Left cardiac atrium (tissue), 4 donors: ENCODE measurements around the gene RNF213. TPM values are rescaled to one million over a fixed set of nuclear protein-coding genes. Genes with fewer than 3 reads are reported as not detected.
"Not testable (repeated sequence)": the region's sequence is repeated elsewhere in the genome, so short reads cannot be mapped to it uniquely, and the experiment has no call there.

ENCODE experiments used
- ATAC-seq, 2 donors: fragments of 200-7000 bp; cut with Tn5 transposase; one replicate each; pipeline ENCODE4 v1.9.1; 2020; ENCODE audit warnings: mild to moderate bottlenecking in 2 of 2, moderate library complexity in 2 of 2
- DNase-seq: peaks from one replicate; pipeline ENCODE4 v3.0.0-alpha.2; 2020
- intact Hi-C, 2 donors: fragments of 100-400 bp; cut with DNase I; formaldehyde crosslinking; loops; one replicate each; pipeline versions ENCODE4 v1.14.1 to v1.15.1; 2022 to 2023
- total RNA-seq, 2 donors: library from RNA; stranded (reverse); fragmentation: NEBNext Ultra II Directional; extraction: Animal tissue kit (Norgen Biotek cat#: 25700); gene quantifications; one replicate each; pipeline ENCODE4 v1.2.1, GENCODE V29; 2021
- donor health status: DM: no; HTN: yes; CAD: no.
- donor health status: DM: no; HTN: yes; CAD: no; lungs with severe emphysema.
- donor health status: DM: yes; HTN: yes; CAD: no.
- donor health status: Dilated cardiomyopathy.

RNF213 gene
- total RNA-seq, 2 donors from 2014 or later: 43.4 to 48.4 TPM

DNA sequence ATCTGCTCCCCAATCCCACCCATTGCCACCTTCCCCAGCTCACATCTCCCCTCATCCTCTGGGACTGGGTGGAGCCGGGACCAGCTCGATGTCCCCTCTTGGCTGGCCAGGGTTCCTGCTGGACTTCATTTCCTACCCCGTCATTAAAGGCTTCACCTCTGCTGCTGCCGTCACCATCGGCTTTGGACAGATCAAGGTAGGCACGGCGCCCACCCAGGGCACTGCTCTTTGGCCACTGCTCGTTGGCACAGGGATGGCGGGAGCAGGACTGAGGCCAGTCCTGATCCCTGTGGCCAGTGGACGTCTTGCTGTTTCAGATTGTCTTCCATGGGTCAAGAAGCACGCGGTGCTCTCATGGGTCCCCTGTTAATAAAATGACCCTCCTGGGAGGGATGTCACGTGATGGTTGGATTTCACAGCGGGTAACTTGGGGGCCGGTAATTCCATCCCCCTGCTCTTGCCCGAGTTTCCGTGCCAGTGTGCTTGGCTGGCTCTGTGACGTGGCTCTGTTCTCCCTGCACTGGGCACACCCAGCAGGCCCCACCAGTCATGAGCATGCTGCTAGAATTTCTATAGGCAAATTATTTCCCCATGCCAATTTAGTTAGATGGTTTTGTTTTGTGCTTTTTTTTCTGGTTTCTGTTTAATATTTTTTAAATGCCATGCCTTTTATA is 37.4 kb upstream of the RNF213 start:
- DNase-seq (no peak), ATAC-seq (no peak)
- intact Hi-C loops: no loop called here

DNA sequence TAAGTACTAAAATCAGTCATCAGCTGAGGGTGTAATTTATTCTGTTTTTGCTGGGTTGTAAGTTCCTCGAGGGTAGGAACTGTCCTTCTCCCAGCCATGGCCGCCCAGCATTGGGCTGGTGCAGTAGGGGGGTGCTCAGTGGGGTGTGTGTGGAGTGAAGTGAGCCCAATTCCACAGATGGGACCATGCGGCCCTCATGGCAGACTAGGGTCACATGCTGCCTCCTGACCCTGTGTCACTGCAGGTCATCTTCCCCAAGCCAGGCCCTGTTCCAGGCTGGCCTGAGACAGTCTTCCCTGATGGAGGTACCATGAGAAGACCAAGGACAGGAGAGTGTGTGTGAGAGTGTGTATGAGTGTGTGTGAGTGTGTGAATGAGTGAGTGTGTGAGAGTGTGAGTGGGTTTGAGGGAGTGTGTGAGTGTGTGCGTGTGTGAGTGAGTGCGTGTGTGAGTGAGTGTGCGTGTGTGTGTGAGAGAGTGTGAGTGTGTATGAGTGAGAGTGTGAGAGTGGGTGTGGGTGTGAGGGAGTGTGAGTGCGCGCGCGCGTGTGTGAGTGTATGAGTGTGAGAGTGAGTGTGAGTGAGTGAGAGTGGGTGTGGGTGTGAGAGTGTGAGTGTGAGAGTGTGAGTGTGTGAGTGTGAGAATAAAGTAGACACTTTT is 36.7 kb upstream of the RNF213 start:
- ATAC-seq (no peak), DNase-seq (no peak)
- intact Hi-C loops: no loop called here

DNA sequence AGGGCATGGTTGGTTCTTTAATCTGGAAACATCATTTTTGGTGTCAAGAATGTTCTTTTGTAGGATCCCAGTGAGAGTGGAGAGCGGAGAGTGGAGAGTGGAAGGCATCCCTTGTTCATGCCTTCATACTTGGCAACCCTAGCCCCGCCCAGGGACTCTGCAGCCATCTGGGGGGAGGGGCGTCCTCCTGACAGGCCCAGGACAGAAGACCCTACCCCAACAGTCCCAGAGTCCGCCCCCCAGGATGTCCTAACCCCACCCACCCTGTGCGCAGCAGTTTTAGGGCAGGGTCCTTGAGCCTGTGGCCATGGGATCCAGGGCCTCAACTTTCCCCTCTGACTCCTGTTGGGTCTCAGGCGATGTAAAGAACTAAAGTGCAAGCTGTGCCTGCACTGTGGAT is 36.0 kb upstream of the RNF213 start:
- DNase-seq (no peak), ATAC-seq (no peak)
- intact Hi-C loops: no loop called here

DNA sequence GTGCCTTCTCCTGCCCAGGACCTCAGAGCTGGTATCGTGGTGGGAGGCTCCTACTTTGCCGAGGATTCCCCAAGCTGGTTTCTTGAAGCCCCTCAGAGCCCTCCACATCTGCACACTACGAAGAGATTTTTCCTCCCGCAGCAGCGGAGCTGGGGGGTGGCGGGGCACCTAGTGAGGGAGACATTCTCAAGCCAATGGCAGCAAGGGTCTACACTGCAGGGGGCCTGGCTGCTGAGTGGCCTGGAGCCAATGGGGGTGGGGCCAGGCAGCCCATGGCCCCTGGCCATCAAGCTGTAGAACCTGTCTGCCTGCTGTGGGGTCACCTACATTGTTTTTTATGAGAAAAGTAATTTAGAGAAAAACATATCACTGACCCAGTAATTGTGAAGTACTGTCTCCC is 35.4 kb upstream of the RNF213 start:
- intact Hi-C loops: no loop called here
- ATAC-seq: no peak
- DNase-seq: no peak

DNA sequence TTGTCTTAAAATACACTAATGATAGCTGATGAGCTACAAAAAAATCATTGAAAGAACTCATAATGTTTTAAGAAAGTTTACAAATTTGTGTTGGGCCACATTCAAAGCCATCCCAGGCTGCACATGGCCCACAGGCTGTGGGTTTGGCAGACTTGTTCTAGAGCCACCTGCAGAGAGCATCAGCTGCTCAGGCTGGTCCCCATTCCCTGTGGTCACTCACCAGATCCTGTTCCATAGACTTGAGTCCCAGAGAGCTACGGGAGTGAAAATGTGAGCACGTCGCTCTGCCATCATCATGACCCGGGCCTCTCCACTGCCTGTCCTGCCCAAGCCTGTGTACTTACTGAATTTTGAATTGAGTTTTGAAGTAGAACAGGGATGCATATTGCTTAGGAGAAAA is 33.5 kb upstream of the RNF213 start:
- ATAC-seq (no peak), DNase-seq (no peak)
- intact Hi-C loops: no loop called here

DNA sequence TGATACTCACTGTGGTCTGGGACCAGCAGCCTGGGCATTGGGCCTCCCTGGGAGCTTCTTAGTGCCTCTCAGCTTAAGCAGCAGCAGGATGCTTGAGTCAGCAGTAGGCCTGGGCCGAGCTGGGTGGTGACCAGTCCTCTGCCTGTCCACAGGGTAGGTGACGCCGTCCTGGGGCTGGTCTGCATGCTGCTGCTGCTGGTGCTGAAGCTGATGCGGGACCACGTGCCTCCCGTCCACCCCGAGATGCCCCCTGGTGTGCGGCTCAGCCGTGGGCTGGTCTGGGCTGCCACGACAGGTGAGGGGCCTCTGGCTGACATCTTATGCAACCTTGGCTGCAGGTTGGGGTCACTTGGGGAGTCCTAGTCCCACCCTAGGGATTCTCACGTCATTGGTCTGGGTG is 33.0 kb upstream of the RNF213 start:
- no peak for ATAC-seq
- no peak for DNase-seq
- intact Hi-C loops: no loop called here

DNA sequence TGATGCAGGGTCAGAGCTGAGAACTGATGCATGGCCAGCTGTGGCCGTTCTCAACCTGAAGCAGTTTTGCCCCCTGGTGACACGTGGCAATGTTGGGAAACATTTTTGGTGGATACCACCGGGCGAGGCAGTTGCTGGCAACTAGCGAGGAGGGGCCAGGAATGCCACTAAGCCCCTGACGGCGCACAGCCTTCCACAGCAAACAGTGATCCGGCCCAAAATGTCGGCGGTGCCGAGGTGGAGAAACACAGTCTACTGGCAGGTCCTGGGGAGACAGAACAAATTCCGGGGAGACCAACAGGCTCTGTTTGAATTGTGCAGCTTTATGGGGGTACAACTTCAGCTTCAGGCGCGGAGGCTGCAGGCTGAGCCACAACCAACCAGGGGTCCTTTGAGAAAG is 32.2 kb upstream of the RNF213 start:
- no peak for DNase-seq
- no peak for ATAC-seq
- intact Hi-C loops: no loop called here

DNA sequence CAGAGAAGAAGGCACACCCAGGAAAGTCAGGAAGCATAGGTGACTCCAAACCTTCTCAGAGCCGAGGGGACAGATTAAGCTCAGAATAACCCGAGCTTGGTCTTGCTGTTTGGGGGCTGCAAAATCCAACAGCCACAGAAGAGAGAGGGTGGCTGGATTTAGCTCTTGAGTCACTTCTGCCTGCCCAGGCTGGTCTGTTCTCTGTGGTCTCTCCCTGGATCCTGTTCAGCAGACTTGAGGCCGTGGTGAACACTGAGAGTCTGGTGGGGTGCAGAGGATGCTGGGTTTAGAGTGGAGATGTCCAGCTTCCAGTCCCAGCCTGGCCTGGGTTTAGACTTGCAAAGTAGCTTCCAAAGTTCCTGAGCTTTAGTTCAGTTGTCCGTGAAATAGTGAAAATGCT is 31.6 kb upstream of the RNF213 start:
- ATAC-seq (no peak), DNase-seq (no peak)
- intact Hi-C loops: no loop called here

DNA sequence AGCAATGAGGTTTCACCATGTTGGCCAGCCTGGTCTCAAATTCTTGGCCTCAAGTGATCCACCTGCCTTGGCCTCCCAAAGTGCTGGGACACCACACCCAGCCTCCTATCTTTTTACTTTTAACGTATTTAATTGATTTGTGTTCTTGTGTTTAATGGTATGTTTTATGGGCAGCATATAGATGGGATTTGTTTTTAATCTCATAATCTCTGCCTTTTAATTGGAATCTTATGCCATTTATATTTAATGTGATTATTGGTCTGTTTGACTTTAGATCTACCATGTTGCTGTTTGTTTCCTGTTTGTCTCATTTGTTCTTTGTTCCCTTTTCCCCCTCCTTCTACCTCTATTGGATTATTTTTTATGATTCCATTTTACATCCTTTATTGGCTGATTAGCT is 28.2 kb upstream of the RNF213 start:
- intact Hi-C loops: no loop called here
- DNase-seq (no peak), ATAC-seq (no peak)

DNA sequence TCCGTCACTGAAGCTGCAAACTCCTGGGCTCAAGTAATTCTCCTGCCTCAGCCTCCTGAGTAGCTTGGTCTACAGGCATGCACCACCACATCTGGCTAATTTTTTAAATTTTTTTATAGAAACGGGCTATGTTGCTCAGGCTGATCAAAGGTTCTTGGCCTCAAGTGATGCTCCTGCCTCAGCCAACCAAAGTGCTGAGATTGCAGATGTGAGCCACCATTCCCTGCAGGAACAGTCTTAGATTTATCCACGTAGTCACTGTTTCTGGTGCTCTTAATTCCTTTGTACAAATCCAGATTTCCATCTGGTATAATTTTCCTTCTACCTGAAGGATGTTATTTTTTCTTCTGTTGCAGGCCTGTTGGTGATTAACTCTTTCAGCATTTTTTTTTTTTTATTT is 27.4 kb upstream of the RNF213 start:
- ATAC-seq: no peak
- DNase-seq: no peak
- intact Hi-C loops: no loop called here

DNA sequence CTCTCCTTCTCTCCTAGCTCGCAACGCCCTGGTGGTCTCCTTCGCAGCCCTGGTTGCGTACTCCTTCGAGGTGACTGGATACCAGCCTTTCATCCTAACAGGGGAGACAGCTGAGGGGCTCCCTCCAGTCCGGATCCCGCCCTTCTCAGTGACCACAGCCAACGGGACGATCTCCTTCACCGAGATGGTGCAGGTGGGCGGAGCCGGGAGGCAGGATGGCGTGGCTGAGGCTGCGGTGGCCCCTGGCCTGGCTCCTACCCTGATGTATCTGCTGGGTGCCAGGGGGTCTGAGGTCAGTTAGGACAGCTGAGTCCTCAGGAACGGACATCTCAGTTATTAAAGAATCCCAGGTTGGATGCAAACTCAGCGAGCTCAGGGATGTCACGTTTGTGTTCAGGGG is 23.7 kb upstream of the RNF213 start:
- no peak for DNase-seq
- intact Hi-C loops: no loop called here
- no peak for ATAC-seq

DNA sequence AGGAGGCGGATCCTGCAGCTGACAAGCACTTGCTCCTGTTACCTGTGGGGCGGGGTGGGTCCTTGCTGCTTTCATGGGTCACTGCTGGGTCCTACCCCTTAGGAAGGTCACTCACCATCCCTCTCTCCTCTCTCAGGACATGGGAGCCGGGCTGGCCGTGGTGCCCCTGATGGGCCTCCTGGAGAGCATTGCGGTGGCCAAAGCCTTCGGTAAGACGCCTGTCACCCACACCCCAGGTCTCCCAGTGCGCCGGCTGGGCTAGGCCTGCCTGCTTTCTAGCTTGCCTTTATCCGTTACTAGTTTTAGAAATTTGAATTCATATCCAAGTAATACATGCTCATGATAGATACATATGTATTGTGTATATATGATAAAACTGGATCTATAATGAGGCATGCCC is 23.3 kb upstream of the RNF213 start:
- ATAC-seq (no peak), DNase-seq (no peak)
- intact Hi-C loops: no loop called here

DNA sequence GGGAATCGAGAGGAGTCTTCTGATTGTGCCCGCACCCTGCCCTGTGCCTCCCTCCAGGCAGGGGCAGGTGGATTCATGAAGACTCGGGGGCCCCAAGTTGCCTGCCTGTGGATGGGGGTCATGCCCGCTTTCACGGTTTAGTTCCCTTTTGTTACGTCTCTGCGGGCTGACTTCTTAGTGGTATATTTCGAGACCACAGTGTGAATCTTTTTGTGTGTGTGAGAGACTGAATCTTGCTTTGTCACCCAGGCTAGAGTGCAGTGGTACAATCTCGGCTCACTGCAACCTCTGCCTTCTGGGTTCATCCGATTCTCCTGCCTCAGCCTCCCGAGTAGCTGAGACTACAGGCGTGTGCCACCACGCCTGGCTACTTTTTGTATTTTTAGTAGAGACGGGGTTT is 18.1 kb upstream of the RNF213 start:
- no peak for ATAC-seq
- intact Hi-C loops: no loop called here
- no peak for DNase-seq

DNA sequence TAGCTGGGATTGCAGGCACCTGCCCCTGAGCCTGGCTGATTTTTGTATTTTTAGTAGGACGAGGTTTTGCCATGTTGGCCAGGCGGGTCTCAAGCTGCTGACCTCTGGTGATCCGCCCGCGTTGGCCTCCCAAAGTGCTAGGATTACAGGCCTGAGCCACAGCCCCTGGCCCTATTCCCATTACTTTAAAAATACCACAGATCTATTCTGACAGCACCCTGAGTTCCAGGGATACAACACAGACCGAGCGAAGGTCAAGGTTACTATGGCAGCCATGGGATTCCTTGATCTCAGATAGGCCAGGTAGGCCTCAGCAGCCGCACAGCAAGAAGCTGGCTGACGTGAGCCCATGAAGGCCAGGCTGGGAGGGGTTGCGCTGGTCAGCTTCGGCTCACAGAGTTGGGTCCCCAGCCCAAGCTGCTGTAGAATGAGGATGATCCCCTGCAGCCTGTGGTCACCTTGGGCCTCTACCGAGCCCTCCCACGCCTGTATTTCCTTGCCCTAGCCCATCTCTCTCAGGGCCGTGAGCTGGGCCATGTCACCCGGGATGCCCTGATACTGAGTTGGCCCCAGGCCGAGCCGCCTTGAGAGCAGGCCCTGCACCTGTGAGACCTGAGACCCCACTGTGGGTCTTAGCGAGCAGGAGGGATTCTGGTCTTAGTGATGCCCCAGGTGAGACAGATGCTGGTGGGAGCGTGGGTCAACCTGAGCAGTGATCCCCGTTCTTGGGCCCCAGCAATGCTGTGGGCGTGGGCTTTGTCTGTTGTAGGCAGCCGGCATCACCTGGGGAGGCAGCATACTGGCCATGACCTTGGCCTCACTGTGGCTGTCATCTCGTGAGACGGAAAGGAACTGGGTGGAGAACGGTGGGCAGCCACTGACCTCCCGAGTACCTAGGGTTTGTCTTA is 16.9 kb upstream of the RNF213 start:
- intact Hi-C loops: no loop called here
- ATAC-seq: no peak
- DNase-seq: no peak

DNA sequence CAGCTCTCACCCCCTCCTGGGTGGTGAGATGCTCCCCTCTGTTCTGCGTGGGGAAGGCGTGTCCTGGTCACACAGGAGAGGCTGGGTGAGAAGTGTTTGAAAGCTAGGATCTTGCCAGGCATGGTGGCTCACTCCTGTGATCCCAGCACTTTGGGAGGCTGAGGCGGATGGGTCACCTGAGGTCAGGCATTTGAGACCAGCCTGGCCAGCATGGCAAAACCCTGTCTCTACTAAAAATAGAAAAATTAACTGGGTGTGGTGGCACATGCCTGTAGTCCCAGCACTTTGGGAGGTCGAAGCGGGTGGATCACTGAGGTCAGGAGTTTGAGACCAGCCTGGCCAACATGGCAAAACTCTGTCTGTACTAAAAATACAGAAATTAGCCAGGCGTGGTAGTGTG is 16.2 kb upstream of the RNF213 start:
- ATAC-seq, intact Hi-C loops, DNase-seq: not testable (repeated sequence)

DNA sequence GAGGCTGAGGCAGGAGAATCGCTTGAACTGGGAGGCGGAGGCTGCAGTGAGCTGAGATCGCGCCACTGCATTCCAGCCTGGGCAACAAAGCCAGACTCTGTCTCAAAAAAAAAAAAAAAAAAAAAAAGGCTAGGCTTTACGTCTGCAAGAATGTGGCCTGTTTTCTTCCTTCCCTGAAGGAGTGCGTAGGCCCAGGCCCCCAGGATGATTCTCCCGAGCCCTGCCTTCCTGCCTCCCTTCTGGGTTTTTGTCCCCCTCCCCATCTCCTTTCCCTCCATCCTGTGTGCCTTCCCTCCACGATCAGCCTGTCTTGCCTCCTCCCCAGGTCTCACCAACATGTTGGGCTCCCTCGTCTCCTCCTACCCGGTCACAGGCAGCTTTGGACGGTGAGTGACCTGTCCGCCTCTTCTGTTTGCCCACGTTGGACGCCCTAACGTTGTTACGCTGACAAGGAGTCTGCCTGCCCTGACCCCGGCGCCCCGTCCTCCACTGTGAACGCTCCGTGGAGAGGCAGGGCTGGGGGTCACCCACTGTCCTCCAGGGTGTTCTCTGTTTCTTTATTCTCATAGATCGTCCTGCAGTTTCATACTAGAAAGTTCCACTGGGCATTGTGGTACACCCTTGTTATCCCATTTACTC is 15.7 kb upstream of the RNF213 start:
- ATAC-seq: no peak
- intact Hi-C loops: no loop called here
- DNase-seq: no peak

DNA sequence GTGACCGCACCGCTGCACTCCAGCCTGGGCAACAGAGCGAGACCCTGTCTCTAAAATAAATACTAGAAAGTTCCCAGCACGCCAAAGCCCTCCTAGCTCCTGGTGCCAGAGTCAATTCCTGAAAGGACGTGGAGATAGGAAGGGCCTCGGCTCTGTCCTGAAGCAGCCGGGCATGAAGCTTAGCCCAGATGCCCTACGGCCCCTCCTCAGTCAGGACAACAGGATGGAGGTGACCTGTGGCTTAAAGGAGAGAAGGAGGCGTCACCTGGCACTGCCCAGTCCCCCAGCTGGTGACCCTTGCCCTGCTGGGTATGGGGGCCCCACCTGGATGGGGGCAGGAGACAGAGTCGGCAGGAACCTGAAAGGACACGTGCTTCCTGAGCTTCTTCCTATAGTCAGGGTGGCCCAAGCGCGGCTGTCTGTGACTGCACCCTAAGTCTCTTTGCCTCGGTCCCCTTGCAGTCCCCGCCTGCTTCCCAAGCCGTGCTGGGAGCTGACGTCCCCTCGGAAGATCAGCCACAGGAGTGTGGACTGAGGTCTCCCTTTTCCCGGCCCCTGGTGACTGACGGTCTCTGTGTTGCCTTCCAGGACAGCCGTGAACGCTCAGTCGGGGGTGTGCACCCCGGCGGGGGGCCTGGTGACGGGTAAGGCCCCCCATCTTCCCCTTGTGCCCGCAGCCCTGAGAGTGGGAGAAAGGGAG is 14.9 kb upstream of the RNF213 start:
- ATAC-seq: no peak
- intact Hi-C loops: no loop called here
- no peak for DNase-seq

DNA sequence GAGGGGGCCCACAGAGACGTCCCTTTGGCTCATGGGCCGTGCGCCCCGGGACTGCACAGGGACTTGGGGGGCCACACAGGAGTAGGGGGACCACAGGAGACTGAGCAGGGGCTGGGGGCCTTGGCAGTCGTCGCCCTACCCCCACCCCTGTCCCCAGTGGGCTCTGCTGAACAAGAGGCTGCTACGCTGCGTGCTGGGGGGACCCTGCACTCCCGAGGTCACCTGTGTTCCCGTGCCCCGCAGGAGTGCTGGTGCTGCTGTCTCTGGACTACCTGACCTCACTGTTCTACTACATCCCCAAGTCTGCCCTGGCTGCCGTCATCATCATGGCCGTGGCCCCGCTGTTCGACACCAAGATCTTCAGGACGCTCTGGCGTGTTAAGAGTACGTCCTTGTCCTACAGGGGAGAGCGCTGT is 14.4 kb upstream of the RNF213 start:
- DNase-seq (no peak), ATAC-seq (no peak)
- intact Hi-C loops: no loop called here

DNA sequence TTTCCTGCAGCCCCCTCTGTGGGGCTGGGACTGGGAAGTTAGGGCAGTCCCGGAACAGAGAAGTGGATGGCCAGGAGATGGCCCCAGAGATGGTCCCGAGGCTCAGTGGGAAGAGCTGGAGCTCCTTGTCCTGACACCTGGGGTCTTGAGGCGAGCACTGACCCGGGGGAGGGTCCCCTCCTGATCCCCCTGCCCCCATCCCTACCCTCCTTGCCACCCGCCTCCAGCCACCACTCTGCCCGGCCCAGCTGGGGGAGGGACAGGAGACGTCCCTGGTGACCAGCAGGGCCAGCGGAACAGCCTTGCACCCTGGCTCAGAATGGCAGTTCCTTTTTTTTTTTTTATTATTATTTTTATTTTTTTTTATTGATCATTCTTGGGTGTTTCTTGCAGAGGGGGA is 13.9 kb upstream of the RNF213 start:
- ATAC-seq: no peak

More for the DNA sequence above, 13.9 kb upstream of the RNF213 start:
- intact Hi-C loops: no loop called here
- no peak for DNase-seq
